HepG2 (cell line): ENCODE results near the gene KRTAP10-6. TPM values are rescaled to one million over a fixed set of nuclear protein-coding genes. Genes with fewer than 3 reads are reported as not detected.
A peak's percentile ranks its signal among the peaks of the same experiment; 100 is the strongest.

ENCODE experiments used
- ATF7-NPFF ChIP-seq: sonication (generic); formaldehyde crosslinking; IDR thresholded peaks from 2 replicates; pipeline ENCODE4 v1.8.1; 2023; ENCODE audit warnings: mild to moderate bottlenecking, low read depth, missing genetic modification reagents, moderate library complexity
- CEBPG ChIP-seq: IDR thresholded peaks from 2 replicates; pipeline ENCODE4 v1.6.1; 2016
- GABPA ChIP-seq, 2 experiments: IDR thresholded peaks; 2 replicates each; pipeline ENCODE4 v1.6.1; 2011 to 2016; ENCODE audit warnings: low read depth in 2 of 2, low read length in 1 of 2, missing biosample characterization in 1 of 2, missing genetic modification characterization in 1 of 2
- HOXA7 ChIP-seq: sonication (generic); formaldehyde crosslinking; IDR thresholded peaks from 2 replicates; pipeline ENCODE4 v1.8.1; 2022; ENCODE audit warnings: mild to moderate bottlenecking, missing genetic modification reagents, moderate library complexity
- KDM6A ChIP-seq: IDR thresholded peaks from 2 replicates; pipeline ENCODE4 v1.6.1; 2016; ENCODE audit warnings: low read depth
- MEF2D ChIP-seq: sonication (generic); formaldehyde crosslinking; IDR thresholded peaks from 2 replicates; pipeline ENCODE4 v1.5.1; 2020; ENCODE audit warnings: mild to moderate bottlenecking, missing genetic modification reagents
- TARDBP ChIP-seq: sonication (generic); formaldehyde crosslinking; IDR thresholded peaks from 2 replicates; pipeline ENCODE4 v1.8.0; 2022; ENCODE audit warnings: mild to moderate bottlenecking, missing genetic modification reagents
- ZKSCAN8 ChIP-seq: IDR thresholded peaks from 2 replicates; pipeline ENCODE4 v1.6.1; 2016; ENCODE audit warnings: borderline replicate concordance, missing genetic modification reagents, missing compliant biosample characterization
- ZNF256 ChIP-seq: sonication (generic); formaldehyde crosslinking; conservative IDR thresholded peaks from 2 replicates; pipeline ENCODE4 v1.4.0; 2020; ENCODE audit warnings: missing genetic modification reagents
- ZNF263 ChIP-seq: sonication (generic); formaldehyde crosslinking; IDR thresholded peaks from 2 replicates; pipeline ENCODE4 v1.4.0; 2020; ENCODE audit warnings: missing genetic modification reagents
- ZNF264 ChIP-seq: sonication (generic); formaldehyde crosslinking; IDR thresholded peaks from 2 replicates; pipeline ENCODE4 v1.4.0; 2020; ENCODE audit warnings: missing genetic modification reagents
- ZNF75D ChIP-seq: sonication (generic); formaldehyde crosslinking; IDR thresholded peaks from 2 replicates; pipeline ENCODE4 v1.8.1; 2023; ENCODE audit warnings: missing genetic modification reagents, mild to moderate bottlenecking, borderline replicate concordance
- ZSCAN9 ChIP-seq: IDR thresholded peaks from 2 replicates; pipeline ENCODE4 v1.6.1; 2016; ENCODE audit warnings: borderline replicate concordance
- polyA plus RNA-seq, 8 experiments: library from polyadenylated mRNA; depleted of rRNA in 3 of 8; stranded (reverse) in 7 of 8; unstranded in 1 of 8; fragments of >200 nt; fragmentation: Illumina TruSeq in 4 of 8; extraction: Trizol in 4 of 8; gene quantifications; 2 replicates each; pipeline versions ENCODE4 v1.2.1 to v1.2.3, GENCODE V29; 2011 to 2016; ENCODE audit warnings: low read depth in 4 of 8, missing spikeins in 1 of 8, mixed read lengths in 1 of 8; ENCODE audit not compliant: insufficient read depth in 1 of 8
- total RNA-seq, 5 experiments: library from RNA; depleted of rRNA; stranded (reverse); fragments of >200 nt; fragmentation: Illumina TruSeq; extraction: Trizol; gene quantifications; 2 replicates each; pipeline ENCODE4 v1.2.3, GENCODE V29; 2016; ENCODE audit warnings: low read depth in 1 of 5
- TF ChIP-seq, protein P1 (sequence below), 2 experiments: fragments of 450-650 bp in 1 of 2; sonication (generic) in 1 of 2; formaldehyde crosslinking; IDR thresholded peaks; 2 replicates each; pipeline versions ENCODE4 v1.5.0 to v1.8.0; 2020 to 2022; ENCODE audit warnings: mild to moderate bottlenecking in 1 of 2, missing genetic modification reagents in 1 of 2
- TF ChIP-seq, protein P2 (sequence below): sonication (generic); formaldehyde crosslinking; IDR thresholded peaks from 2 replicates; pipeline ENCODE4 v1.4.0; 2020; ENCODE audit warnings: missing genetic modification reagents; ENCODE audit errors: not compliant biosample characterization
- TF ChIP-seq, protein P3 (sequence below): sonication (generic); formaldehyde crosslinking; IDR thresholded peaks from 2 replicates; pipeline ENCODE4 v1.5.0; 2020; ENCODE audit warnings: missing genetic modification reagents
- TF ChIP-seq, protein P4 (sequence below): IDR thresholded peaks from 2 replicates; pipeline ENCODE4 v1.6.1; 2012; ENCODE audit warnings: low read length, improper control_type of control experiment
- TF ChIP-seq, protein P5 (sequence below): sonication (generic); formaldehyde crosslinking; IDR thresholded peaks from 2 replicates; pipeline ENCODE4 v1.5.0; 2020; ENCODE audit warnings: mild to moderate bottlenecking, missing genetic modification reagents, borderline replicate concordance

KRTAP10-6 gene
- total and polyA plus RNA-seq, 2 of the 13 experiments (the other 11 are each of a cell fraction or from before 2014, with no cell fraction given) = not detected

DNA sequence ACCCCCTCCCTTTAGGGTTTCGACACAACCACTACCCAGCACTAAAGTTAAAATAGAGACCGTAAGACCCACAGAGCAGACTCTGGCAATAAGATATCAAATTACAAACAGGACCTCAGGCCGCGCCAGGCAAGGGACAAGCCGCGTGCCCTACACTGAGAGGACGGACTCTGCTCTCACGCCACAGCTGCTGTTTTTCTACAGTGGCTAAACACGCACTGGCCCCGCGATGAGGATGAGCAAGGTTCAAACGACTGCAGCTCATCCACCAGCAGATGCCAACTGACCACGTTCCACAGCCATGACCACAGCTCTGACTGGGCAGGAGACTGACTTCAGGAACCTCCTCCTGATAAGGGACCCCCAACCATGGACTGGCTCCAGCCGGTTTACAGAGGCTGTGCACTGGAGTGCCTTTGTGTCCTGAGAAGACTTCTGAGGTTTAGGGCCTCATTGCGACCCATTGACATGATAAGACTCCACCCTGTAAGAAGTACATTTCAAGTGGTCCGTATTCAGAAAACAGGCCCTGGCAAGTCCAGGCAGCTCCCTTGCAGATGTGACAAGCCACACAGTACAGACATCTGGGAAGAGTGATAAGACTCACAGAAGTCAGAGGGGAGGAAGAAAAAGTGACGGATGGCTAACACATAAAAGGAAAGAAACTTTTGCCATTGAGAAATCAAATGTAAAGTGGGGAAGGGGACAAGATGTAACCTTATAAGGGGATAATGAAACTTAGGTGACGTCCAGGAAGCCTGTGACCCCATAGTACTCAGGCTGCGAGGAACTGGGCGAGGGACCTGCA, 1.5 kb upstream of the KRTAP10-6 start (continued):
- no peak for TF ChIP-seq ZNF256 (CRISPR knock-in tag)
- TF ChIP-seq GABPA (IDR thresholded peaks at IDR 0.05; ENCODE audit: low read depth, low read length) = no peak
- peak; percentile 46; the same call in 1 of the 2 replicates for TF ChIP-seq GABPA (CRISPR knock-in tag; IDR thresholded peaks at IDR 0.05; ENCODE audit: low read depth)
- TF ChIP-seq KDM6A = peak; percentile 91
- TF ChIP-seq MEF2D = peak; percentile 89
- no peak for TF ChIP-seq ZNF75D (CRISPR knock-in tag)
- TF ChIP-seq, protein P1, sequence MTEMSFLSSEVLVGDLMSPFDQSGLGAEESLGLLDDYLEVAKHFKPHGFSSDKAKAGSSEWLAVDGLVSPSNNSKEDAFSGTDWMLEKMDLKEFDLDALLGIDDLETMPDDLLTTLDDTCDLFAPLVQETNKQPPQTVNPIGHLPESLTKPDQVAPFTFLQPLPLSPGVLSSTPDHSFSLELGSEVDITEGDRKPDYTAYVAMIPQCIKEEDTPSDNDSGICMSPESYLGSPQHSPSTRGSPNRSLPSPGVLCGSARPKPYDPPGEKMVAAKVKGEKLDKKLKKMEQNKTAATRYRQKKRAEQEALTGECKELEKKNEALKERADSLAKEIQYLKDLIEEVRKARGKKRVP (CRISPR knock-in tag; IDR thresholded peaks at IDR 0.05) = peak in 1 of 2 experiments; percentile 54; a peak in 1 of 4 replicates
- TF ChIP-seq ZSCAN9 = peak; percentile 68; the same call in 1 of the 2 replicates
- peak; percentile 83 for TF ChIP-seq ZNF264 (CRISPR knock-in tag)
- TF ChIP-seq HOXA7 (CRISPR knock-in tag) = no peak
- TF ChIP-seq, protein P2, sequence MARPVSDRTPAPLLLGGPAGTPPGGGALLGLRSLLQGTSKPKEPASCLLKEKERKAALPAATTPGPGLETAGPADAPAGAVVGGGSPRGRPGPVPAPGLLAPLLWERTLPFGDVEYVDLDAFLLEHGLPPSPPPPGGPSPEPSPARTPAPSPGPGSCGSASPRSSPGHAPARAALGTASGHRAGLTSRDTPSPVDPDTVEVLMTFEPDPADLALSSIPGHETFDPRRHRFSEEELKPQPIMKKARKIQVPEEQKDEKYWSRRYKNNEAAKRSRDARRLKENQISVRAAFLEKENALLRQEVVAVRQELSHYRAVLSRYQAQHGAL (CRISPR knock-in tag) = no peak
- TF ChIP-seq, protein P3, sequence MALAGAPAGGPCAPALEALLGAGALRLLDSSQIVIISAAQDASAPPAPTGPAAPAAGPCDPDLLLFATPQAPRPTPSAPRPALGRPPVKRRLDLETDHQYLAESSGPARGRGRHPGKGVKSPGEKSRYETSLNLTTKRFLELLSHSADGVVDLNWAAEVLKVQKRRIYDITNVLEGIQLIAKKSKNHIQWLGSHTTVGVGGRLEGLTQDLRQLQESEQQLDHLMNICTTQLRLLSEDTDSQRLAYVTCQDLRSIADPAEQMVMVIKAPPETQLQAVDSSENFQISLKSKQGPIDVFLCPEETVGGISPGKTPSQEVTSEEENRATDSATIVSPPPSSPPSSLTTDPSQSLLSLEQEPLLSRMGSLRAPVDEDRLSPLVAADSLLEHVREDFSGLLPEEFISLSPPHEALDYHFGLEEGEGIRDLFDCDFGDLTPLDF (CRISPR knock-in tag) = peak; percentile 60; the same call in 1 of the 2 replicates
- TF ChIP-seq ZKSCAN8 = peak; percentile 63; the same call in 1 of the 2 replicates
- TF ChIP-seq, protein P4, sequence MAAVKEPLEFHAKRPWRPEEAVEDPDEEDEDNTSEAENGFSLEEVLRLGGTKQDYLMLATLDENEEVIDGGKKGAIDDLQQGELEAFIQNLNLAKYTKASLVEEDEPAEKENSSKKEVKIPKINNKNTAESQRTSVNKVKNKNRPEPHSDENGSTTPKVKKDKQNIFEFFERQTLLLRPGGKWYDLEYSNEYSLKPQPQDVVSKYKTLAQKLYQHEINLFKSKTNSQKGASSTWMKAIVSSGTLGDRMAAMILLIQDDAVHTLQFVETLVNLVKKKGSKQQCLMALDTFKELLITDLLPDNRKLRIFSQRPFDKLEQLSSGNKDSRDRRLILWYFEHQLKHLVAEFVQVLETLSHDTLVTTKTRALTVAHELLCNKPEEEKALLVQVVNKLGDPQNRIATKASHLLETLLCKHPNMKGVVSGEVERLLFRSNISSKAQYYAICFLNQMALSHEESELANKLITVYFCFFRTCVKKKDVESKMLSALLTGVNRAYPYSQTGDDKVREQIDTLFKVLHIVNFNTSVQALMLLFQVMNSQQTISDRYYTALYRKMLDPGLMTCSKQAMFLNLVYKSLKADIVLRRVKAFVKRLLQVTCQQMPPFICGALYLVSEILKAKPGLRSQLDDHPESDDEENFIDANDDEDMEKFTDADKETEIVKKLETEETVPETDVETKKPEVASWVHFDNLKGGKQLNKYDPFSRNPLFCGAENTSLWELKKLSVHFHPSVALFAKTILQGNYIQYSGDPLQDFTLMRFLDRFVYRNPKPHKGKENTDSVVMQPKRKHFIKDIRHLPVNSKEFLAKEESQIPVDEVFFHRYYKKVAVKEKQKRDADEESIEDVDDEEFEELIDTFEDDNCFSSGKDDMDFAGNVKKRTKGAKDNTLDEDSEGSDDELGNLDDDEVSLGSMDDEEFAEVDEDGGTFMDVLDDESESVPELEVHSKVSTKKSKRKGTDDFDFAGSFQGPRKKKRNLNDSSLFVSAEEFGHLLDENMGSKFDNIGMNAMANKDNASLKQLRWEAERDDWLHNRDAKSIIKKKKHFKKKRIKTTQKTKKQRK = no peak
- peak; percentile 84; the same call in 1 of the 2 replicates for TF ChIP-seq ATF7-NPFF (CRISPR knock-in tag)
- peak; percentile 58; the same call in 1 of the 2 replicates for TF ChIP-seq CEBPG (CRISPR knock-in tag)
- TF ChIP-seq, protein P5, sequence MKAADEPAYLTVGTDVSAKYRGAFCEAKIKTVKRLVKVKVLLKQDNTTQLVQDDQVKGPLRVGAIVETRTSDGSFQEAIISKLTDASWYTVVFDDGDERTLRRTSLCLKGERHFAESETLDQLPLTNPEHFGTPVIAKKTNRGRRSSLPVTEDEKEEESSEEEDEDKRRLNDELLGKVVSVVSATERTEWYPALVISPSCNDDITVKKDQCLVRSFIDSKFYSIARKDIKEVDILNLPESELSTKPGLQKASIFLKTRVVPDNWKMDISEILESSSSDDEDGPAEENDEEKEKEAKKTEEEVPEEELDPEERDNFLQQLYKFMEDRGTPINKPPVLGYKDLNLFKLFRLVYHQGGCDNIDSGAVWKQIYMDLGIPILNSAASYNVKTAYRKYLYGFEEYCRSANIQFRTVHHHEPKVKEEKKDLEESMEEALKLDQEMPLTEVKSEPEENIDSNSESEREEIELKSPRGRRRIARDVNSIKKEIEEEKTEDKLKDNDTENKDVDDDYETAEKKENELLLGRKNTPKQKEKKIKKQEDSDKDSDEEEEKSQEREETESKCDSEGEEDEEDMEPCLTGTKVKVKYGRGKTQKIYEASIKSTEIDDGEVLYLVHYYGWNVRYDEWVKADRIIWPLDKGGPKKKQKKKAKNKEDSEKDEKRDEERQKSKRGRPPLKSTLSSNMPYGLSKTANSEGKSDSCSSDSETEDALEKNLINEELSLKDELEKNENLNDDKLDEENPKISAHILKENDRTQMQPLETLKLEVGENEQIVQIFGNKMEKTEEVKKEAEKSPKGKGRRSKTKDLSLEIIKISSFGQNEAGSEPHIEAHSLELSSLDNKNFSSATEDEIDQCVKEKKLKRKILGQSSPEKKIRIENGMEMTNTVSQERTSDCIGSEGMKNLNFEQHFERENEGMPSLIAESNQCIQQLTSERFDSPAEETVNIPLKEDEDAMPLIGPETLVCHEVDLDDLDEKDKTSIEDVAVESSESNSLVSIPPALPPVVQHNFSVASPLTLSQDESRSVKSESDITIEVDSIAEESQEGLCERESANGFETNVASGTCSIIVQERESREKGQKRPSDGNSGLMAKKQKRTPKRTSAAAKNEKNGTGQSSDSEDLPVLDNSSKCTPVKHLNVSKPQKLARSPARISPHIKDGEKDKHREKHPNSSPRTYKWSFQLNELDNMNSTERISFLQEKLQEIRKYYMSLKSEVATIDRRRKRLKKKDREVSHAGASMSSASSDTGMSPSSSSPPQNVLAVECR = peak; percentile 65; the same call in 1 of the 2 replicates
- TF ChIP-seq TARDBP (CRISPR knock-in tag) = peak; percentile 74
- peak; percentile 76 for TF ChIP-seq ZNF263 (CRISPR knock-in tag)
